T-helper 17 cell (primary cell): ENCODE measurements around the gene PDE8B. TPM values are rescaled to one million over a fixed set of nuclear protein-coding genes. Genes with fewer than 3 reads are reported as not detected.
A peak's percentile ranks its signal among the peaks of the same experiment; 100 is the strongest.

Source experiments
- ATAC-seq: fragments of 150-1000 bp; cut with Tn5 transposase; 2 replicates; pipeline ENCODE4 v1.10.0; 2021; ENCODE audit warnings: mild to moderate bottlenecking, moderate library complexity
- DNase-seq, 3 donors: peaks; one replicate each; pipeline versions ENCODE4 v3.0.0 to v3.0.0-alpha.2; 2020 to 2021
- H3K9me3 ChIP-seq: one replicate; pipeline ENCODE4 v1.7.0; 2013; ENCODE audit warnings: low read length, mild to moderate bottlenecking; ENCODE audit not compliant: control insufficient read depth, poor library complexity, severe bottlenecking
- H3K27ac Mint-ChIP-seq: one replicate; pipeline ENCODE4 v1.8.0; 2022; ENCODE audit warnings: mild to moderate bottlenecking, moderate library complexity, mixed read lengths
- H3K27me3 Mint-ChIP-seq: one replicate; pipeline ENCODE4 v1.8.0; 2022; ENCODE audit warnings: mixed read lengths
- H3K36me3 Mint-ChIP-seq: one replicate; pipeline ENCODE4 v1.8.0; 2022; ENCODE audit warnings: low read depth, mixed read lengths
- H3K4me1 Mint-ChIP-seq: one replicate; pipeline ENCODE4 v1.8.0; 2022; ENCODE audit warnings: mild to moderate bottlenecking, mixed read lengths
- H3K4me3 Mint-ChIP-seq: one replicate; pipeline ENCODE4 v1.8.0; 2022; ENCODE audit warnings: mild to moderate bottlenecking, moderate library complexity, mixed read lengths
- total RNA-seq, 4 donors: library from RNA in 2 of 4; stranded (reverse) in 2 of 4; gene quantifications; one replicate each; pipeline ENCODE4 v1.2.3 and lab custom pipeline; 2022 to 2026

The PDE8B gene
- total RNA-seq, 2 donors from 2014 or later, result 0.29 TPM; not detected in 1

DNA sequence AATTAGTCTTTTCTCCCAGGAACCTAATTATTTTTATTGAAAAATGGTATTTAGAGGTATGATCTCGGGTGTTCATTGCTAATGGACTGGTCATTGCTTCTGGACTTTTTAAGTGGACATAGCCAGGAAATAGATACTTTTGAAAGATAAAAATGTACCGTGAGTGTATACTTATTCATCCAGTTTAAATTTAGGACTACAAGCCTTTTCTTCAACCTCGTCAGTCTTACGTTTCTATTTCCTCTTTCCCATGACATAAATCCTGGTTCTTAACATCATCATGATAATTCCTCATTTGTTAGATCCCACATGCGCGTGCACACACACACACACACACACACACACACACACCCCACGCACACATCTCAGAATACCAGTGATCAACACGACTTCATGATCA is 15.1 kb downstream of the PDE8B start:
- DNase-seq (no peak), ATAC-seq (no peak)
- H3K27ac Mint-ChIP-seq, result no peak overlapping the region
- no peaks in the 10 kb centered on the region for H3K36me3 Mint-ChIP-seq
- no peak overlapping the region for H3K4me3 Mint-ChIP-seq
- no peaks in the 10 kb centered on the region for H3K4me1 Mint-ChIP-seq
- peaks cover 28% of the 10 kb centered on the region for H3K27me3 Mint-ChIP-seq
- no peaks in the 10 kb centered on the region for H3K9me3 ChIP-seq

DNA sequence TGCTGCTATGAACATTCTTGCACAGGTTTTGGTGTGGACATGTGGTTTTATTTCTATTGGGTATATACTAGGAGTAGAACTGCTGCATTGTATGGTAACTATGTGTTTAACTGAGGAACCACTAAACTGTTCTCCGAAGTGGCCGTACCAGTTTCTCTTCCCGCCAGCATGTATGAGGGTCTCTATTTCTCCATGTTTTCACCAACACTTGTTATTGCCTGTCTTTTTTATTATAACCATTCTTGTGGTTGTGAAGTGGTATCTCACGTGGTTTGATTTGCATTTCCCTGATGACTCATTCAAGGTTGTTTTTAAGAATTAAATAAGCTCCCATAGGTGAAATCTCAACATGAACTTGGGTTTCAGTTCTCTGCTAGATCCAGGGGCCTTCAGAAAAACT is 19.4 kb downstream of the PDE8B start:
- no peaks in the 10 kb centered on the region for H3K4me1 Mint-ChIP-seq
- ATAC-seq (no peak), DNase-seq (no peak)
- H3K9me3 ChIP-seq, result no peaks in the 10 kb centered on the region
- H3K27ac Mint-ChIP-seq, result no peak overlapping the region
- H3K36me3 Mint-ChIP-seq, result no peaks in the 10 kb centered on the region
- no peak overlapping the region for H3K4me3 Mint-ChIP-seq
- H3K27me3 Mint-ChIP-seq, result peaks cover 10% of the 10 kb centered on the region

DNA sequence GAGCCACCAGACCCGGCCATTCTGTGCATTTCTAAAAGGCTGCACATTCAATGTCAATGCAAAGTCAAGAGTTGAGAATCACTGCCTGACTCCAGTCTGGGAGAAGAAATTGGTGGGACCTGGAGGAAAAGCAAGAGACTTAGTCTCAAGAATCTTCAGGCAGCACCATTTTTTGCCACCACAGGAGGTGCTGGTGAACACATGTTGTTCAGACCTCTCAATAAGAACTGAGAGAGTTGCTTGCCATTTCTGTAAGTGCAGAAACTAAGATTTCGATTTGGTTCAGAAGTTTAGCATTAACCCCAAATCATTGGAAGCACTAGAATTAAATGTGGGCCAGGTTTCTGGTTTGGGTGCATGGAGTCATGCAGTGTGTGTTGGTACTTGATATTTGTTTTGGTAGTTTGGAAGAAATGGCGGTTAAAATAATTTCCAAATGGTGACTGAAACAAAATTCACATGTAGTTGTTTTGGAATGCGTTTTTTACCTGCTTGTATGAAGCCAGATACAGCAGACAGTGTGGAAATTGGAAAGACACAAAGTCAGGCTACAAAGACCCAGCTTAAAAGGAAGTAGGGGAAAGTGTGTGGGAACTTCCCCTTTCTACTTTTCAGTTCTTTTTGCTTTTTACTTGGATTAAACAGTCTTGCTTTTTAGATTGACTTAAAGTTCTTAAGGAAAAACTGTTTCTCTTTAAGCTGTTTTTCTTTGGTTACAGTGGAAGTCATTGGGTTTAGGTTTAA is 20.4 kb downstream of the PDE8B start:
- H3K9me3 ChIP-seq, result no peaks in the 10 kb centered on the region
- H3K36me3 Mint-ChIP-seq, result no peaks in the 10 kb centered on the region
- H3K4me3 Mint-ChIP-seq, result no peak overlapping the region
- H3K27me3 Mint-ChIP-seq, result peaks cover 17% of the 10 kb centered on the region
- H3K4me1 Mint-ChIP-seq, result no peaks in the 10 kb centered on the region
- no peak overlapping the region for H3K27ac Mint-ChIP-seq
- no peak for DNase-seq
- no peak for ATAC-seq

DNA sequence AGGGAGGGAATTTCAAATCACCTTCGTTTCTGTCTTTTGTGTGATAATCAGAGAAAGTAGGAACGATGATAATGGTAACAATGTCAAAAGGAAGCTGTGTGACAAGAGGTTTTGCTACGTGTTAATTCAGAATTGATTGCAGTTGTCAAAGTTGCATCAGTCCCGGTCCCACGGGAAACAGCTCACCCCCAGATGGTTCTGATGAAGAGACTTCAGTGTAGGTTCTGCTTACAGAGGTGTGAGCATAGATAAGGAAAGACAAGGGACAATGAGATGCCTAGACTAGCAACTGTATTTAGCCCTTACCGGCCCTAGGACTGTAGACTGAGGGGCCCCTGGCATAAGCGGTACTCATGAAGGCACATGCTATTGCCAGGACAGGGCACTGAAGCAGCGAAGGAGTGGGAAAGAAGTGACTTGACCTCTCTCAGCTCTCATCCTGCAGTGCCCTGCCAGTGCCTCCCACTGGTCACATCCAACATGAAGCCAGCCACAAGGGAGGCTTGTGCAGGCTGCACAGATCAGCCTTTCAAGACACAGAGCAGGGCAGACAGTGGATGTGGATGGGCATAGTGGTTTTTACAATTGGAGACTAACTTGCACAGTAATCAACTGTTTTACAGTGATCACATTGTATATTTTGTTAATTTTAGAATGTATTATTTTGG is 21.1 kb downstream of the PDE8B start:
- peaks cover 2% of the 10 kb centered on the region for H3K36me3 Mint-ChIP-seq
- ATAC-seq, result no peak

DNA sequence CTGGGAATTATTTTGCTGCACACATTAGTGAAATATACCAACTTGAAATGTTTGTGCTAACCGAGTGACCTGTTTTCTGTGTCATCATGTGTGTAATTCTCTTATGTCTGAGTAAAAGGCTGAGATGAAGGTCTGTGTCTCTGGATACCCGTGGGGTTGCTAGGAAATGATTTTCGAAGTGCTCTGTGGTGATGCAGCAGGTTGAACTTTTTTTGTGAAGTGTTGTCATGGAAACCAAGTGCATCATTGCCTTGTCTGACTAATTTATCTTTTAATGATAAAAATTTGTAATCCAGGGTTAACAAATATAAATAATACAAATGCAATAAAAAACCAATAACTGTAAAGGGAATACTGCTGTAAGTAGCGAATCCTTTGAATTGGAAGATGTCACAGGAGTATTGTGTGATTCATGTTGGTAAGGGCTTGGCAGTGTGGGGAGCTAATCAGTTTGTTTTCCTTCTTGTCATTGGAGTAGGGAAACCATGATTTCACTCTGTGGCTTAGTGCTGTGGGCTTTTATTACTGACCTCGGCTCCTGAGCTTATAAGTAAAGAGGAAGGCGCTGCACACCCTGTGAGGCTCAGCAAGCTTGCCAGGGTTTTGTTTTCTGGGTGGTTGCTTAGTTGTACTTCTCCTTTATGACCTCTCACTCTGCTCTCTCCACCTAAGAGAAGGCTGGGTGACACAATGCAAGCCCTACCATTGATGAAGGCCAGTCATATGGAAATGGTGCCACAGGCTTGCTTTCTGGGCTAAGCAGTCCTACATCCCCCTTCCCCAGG is 22.3 kb downstream of the PDE8B start:
- DNase-seq (no peak), ATAC-seq (peak; percentile 42)
- Mint-ChIP-seq H3K36me3 (peaks cover 2% of the 10 kb centered on the region), H3K27me3 (peaks cover 17% of the 10 kb centered on the region), H3K4me1 (no peaks in the 10 kb centered on the region), H3K27ac (no peak overlapping the region), H3K4me3 (no peak overlapping the region)
- H3K9me3 ChIP-seq, result no peaks in the 10 kb centered on the region

More for the DNA sequence above, 21.1 kb downstream of the PDE8B start:
- no peaks in the 10 kb centered on the region for H3K9me3 ChIP-seq
- no peaks in the 10 kb centered on the region for H3K4me1 Mint-ChIP-seq
- H3K27me3 Mint-ChIP-seq, result peaks cover 17% of the 10 kb centered on the region
- H3K4me3 Mint-ChIP-seq, result no peak overlapping the region
- no peak overlapping the region for H3K27ac Mint-ChIP-seq
- no peak for DNase-seq

DNA sequence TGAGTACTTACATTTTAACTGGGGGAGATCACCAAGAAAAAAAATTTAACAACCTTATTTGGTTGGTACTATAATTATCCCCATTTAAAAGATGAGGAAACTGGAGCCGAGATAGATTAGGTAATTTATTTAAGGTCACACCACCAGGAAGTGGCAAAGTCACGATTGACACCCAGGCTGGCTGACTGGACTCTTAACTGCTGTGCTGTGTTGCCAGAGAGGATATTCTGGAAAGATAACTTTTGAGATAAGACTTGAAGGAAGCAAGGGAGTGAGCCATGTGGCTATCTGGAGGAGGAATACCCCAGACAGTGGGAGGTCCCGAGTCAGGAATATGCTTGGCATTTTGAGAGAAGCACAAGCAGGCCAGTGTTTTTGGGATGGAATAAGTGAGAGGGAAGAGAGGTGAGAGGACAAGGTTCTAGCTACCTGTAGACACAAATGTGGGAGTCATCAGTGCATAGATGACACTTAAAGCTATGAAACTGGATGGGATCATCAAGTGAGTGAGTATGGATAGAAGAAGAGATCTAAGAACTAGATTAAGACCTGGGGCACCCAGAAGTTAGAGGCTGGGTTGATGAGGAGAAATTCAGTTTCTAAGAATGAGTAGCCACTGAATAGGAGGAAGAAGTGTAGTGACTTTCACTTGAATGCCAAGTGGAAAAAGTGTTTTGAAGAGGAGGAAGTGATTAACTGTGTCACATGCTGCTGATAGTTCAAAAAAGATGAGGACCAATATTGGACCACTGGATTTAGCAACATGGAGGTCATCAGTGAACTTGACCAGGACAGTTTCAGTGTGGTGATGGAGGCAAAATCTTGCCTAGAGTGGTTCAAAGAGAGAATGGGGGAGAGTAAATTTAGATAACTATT is 25.6 kb downstream of the PDE8B start:
- Mint-ChIP-seq H3K27me3 (peaks cover 47% of the 10 kb centered on the region), H3K4me3 (no peak overlapping the region)
- ATAC-seq, result no peak

DNA sequence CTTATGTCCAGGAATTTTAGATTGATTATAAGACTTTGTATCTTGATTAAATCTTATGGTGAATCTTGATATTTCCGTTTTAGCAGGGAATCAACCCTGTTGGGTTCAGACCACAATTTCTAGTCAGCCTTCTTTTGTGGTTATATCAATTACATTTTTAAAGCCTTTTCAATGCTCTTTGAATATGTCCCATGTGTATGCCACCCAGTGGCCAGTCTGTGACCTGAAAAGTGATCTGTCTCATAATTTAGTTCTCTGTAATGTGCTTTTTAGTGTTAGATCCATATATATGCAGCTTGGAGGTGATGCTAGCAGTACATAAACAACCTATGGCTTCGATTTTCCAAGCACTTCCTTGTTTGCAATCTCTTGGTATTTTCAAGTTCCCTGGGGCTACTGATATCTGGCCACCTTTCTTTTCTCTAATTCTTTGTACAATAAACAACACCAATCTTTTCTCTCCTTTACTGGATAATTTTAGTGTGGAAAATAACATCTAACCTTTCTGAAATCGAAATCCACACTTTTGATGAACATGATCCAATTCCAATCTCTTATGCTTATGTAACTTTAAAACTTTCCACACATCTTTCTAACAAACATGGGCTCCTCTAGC is 28.8 kb downstream of the PDE8B start:
- H3K36me3 Mint-ChIP-seq, result peaks cover 5% of the 10 kb centered on the region
- no peak overlapping the region for H3K4me3 Mint-ChIP-seq
- no peaks in the 10 kb centered on the region for H3K9me3 ChIP-seq
- DNase-seq, result no peak
- no peak for ATAC-seq
- H3K27me3 Mint-ChIP-seq, result peaks cover 52% of the 10 kb centered on the region
- no peak overlapping the region for H3K27ac Mint-ChIP-seq
- H3K4me1 Mint-ChIP-seq, result peaks cover 3% of the 10 kb centered on the region

More for the DNA sequence above, 25.6 kb downstream of the PDE8B start:
- H3K27ac Mint-ChIP-seq, result no peak overlapping the region
- no peak for DNase-seq
- H3K36me3 Mint-ChIP-seq, result peaks cover 5% of the 10 kb centered on the region
- H3K4me1 Mint-ChIP-seq, result peaks cover 3% of the 10 kb centered on the region
- no peaks in the 10 kb centered on the region for H3K9me3 ChIP-seq

DNA sequence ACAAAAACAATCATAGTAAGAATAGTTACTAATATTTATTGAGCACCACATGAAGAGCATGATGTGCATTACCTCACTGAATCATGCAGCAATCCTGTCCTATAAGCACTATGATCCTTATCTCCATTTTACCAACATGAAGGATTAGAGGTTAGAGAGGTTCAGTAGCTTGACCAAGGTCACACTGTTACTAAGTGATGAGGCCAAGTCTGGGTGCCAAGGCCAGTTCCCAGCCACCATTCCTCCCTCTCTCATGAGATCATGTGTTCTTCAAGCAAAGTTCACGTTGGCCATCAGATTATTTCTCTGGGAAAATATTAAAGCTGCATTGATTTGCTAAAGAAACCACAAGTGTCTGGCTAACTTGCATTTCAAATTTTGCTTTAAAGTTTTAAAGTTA is 31.0 kb downstream of the PDE8B start:
- no peak for DNase-seq

DNA sequence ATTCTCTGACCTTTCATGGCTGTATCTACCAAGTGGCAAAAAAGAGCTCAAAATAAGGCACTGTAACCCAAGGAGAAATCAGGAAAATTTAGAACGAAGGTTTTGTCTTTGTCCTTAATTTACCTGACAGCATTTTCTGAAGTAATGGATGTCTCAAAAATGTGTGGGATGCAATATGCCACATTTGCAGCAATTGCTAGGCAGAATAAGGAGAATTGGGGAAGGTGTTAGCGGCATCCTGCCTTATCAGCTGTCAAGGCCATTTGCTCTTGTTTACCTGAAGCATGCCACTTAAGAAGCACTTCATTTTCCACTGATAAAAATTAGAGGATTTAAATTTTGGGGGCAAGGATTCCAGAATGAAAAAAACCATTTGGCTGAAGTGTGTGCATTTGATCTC is 39.0 kb downstream of the PDE8B start:
- DNase-seq (no peak), ATAC-seq (no peak)
- Mint-ChIP-seq H3K36me3 (no peaks in the 10 kb centered on the region), H3K4me1 (no peaks in the 10 kb centered on the region), H3K27me3 (peaks cover 29% of the 10 kb centered on the region), H3K4me3 (no peak overlapping the region), H3K27ac (no peak overlapping the region)
- H3K9me3 ChIP-seq, result no peaks in the 10 kb centered on the region

More for the DNA sequence above, 31.0 kb downstream of the PDE8B start:
- peaks cover 3% of the 10 kb centered on the region for H3K36me3 Mint-ChIP-seq
- H3K27ac Mint-ChIP-seq, result no peak overlapping the region
- H3K4me3 Mint-ChIP-seq, result no peak overlapping the region
- H3K27me3 Mint-ChIP-seq, result peaks cover 37% of the 10 kb centered on the region
- no peak for ATAC-seq
- H3K9me3 ChIP-seq, result no peaks in the 10 kb centered on the region
- H3K4me1 Mint-ChIP-seq, result peaks cover 3% of the 10 kb centered on the region

DNA sequence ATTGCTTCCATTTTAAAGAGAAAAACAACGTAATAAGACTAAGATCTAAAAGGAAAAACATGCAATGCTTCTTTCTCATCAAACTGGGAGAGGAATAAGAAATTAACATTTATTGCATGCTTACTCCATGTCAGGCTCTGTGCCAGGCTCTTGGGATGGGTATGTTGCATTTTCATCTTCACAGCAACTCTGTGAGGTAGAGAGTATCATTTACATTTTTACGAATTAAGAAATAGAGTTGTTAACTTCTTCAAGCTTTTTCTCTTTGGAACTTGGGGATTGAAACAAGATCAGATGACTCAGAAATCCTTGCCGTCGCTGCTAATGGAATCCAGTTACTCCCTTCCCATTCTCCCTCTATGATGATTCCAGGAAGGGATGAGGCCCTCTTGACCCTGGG is 39.5 kb downstream of the PDE8B start:
- no peaks in the 10 kb centered on the region for H3K4me1 Mint-ChIP-seq
- no peak for ATAC-seq
- H3K27ac Mint-ChIP-seq, result no peak overlapping the region
- H3K36me3 Mint-ChIP-seq, result no peaks in the 10 kb centered on the region
- peaks cover 35% of the 10 kb centered on the region for H3K27me3 Mint-ChIP-seq
- no peak overlapping the region for H3K4me3 Mint-ChIP-seq
- no peak for DNase-seq
- no peaks in the 10 kb centered on the region for H3K9me3 ChIP-seq

DNA sequence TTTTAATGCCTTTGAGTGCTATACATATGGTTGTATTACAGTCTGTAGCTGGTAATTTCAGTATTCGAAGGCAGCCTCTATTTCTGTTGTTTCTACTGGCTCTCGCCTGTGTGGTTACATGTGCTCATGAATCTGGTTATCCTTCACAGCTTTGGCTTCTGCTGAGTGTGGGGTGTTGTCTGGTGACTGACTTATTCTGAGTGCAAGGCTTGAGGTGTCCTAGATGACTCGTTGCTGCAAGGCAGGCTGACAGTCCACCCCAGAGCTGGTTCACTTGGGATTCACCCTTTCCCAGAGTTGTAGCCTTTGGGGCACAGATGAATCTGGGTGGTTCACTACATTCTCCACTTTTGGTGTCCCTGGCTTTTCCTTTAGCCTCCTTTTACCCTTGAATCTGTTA is 41.4 kb downstream of the PDE8B start:
- H3K27ac Mint-ChIP-seq, result no peak overlapping the region
- no peak overlapping the region for H3K4me3 Mint-ChIP-seq
- no peak for ATAC-seq
- H3K9me3 ChIP-seq, result no peaks in the 10 kb centered on the region
- H3K36me3 Mint-ChIP-seq, result no peaks in the 10 kb centered on the region
- peaks cover 47% of the 10 kb centered on the region for H3K27me3 Mint-ChIP-seq
- no peak for DNase-seq
- H3K4me1 Mint-ChIP-seq, result no peaks in the 10 kb centered on the region

DNA sequence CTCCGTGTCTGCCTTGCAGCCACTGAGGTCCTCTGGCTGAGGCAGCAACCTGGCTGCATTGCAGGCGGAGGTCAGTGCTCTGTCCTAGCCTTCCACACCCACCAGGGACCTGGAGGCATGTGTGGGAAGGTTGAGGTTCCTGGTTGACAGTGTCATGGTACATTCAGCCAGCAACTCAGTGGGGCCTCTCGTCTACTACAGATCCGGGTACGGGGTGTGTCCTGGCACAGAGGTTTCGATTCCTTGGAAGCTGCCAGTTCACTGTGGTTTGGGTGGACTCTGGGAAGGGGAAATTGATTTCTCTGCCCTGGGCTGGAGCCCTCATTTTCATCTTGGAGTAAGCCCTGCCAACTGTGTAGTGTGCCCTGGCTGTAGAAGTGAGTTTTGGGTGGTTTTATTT is 45.1 kb downstream of the PDE8B start:
- no peak for ATAC-seq
- H3K4me1 Mint-ChIP-seq, result no peaks in the 10 kb centered on the region

More for the DNA sequence above, 45.1 kb downstream of the PDE8B start:
- Mint-ChIP-seq H3K36me3 (no peaks in the 10 kb centered on the region), H3K27me3 (peaks cover 49% of the 10 kb centered on the region), H3K27ac (no peak overlapping the region), H3K4me3 (no peak overlapping the region)
- H3K9me3 ChIP-seq, result no peaks in the 10 kb centered on the region
- no peak for DNase-seq
